OCI-LY3 (cell line): ENCODE measurements around the gene SDF2L1.
"Not testable (repeated sequence)": the region's sequence is repeated elsewhere in the genome, so short reads cannot be mapped to it uniquely, and the experiment has no call there.

Source experiments
- H2AFZ ChIP-seq: fragments of 200-600, 300-600 bp; shearing (Covaris generic); 2 replicates; pipeline ENCODE4 v1.6.0; 2014; ENCODE audit warnings: antibody characterized with exemption, low read depth, low read length
- H3K27ac ChIP-seq: fragments of 200-600, 300-600 bp; sonication (generic); 2 replicates; pipeline ENCODE4 v1.5.1; 2014; ENCODE audit warnings: mild to moderate bottlenecking, low read length, moderate library complexity, mixed read lengths
- H3K27me3 ChIP-seq: fragments of 200-600, 300-600 bp; sonication (generic); 2 replicates; pipeline ENCODE4 v1.6.1; 2014; ENCODE audit warnings: low read depth, low read length, mixed read lengths
- H3K36me3 ChIP-seq: fragments of 200-600, 300-600 bp; sonication (generic); replicated peaks from 2 replicates; pipeline ENCODE3; 2014; ENCODE audit warnings: low read depth, low read length, mixed read lengths
- H3K4me1 ChIP-seq: fragments of 300-600, 200-600 bp; sonication (generic); 2 replicates; pipeline ENCODE4 v1.6.1; 2014; ENCODE audit warnings: low read length, mixed read lengths
- H3K4me2 ChIP-seq: fragments of 200-600, 300-600 bp; sonication (generic); 2 replicates; pipeline ENCODE4 v1.6.1; 2014; ENCODE audit warnings: low read length, mixed read lengths
- H3K4me3 ChIP-seq: fragments of 300-600, 200-600 bp; sonication (generic); 2 replicates; pipeline ENCODE4 v1.5.1; 2014; ENCODE audit warnings: antibody characterized with exemption, mild to moderate bottlenecking, low read length, moderate library complexity
- H3K79me2 ChIP-seq: fragments of 300-600, 200-600 bp; shearing (Covaris generic); 2 replicates; pipeline ENCODE4 v1.6.1; 2014; ENCODE audit warnings: mild to moderate bottlenecking, low read length, mixed read lengths
- H3K9ac ChIP-seq: fragments of 300-600, 200-600 bp; shearing (Covaris generic); 2 replicates; pipeline ENCODE4 v1.6.0; 2014; ENCODE audit warnings: mild to moderate bottlenecking, low read length, moderate library complexity
- H3K9me3 ChIP-seq: fragments of 200-600, 300-600 bp; shearing (Covaris generic); 2 replicates; pipeline ENCODE4 v1.6.1; 2014; ENCODE audit warnings: low read length, mixed read lengths; ENCODE audit not compliant: insufficient read depth
- H4K20me1 ChIP-seq: fragments of 200-600, 300-600 bp; sonication (generic); 2 replicates; pipeline ENCODE4 v1.6.1; 2016; ENCODE audit warnings: low read length, mixed read lengths; ENCODE audit not compliant: insufficient read depth
- CTCF ChIP-seq: fragments of 200-600, 300-600 bp; sonication (generic); IDR thresholded peaks from 2 replicates; pipeline ENCODE4 v1.5.1; 2014; ENCODE audit warnings: antibody characterized with exemption, low read length, low read depth
- EZH2phosphoT487 ChIP-seq: fragments of 200-600 bp; shearing (Covaris generic); IDR thresholded peaks from 2 replicates; pipeline ENCODE4 v1.6.1; 2018; ENCODE audit warnings: antibody characterized with exemption, mixed run types, low read depth

SDF2L1 gene

GRCh38 chr22:21643533-21644357 lies 1.6 kb downstream of the SDF2L1 start:
- Histone ChIP-seq H3K36me3 (peaks cover 9% of the 10 kb centered on the region), H2AFZ (no peak overlapping the region), H3K9ac (peak overlapping the region; percentile 84), H3K4me1 (peaks cover 26% of the 10 kb centered on the region), H3K27ac (no peak overlapping the region), H3K9me3 (no peaks in the 10 kb centered on the region), H3K79me2 (peaks cover 18% of the 10 kb centered on the region), H4K20me1 (peaks cover 10% of the 10 kb centered on the region), H3K4me3 (peak overlapping the region; percentile 89), H3K27me3 (no peaks in the 10 kb centered on the region; the same call in 1 of the 2 replicates), H3K4me2 (peak overlapping the region; percentile 82)
- peak; percentile 48 for TF ChIP-seq CTCF
- TF ChIP-seq EZH2phosphoT487 = no peak

- peaks cover 11% of the 10 kb centered on the region for H3K36me3 ChIP-seq
- H3K4me3 ChIP-seq, H3K9me3 ChIP-seq, H3K4me2 ChIP-seq, H3K27ac ChIP-seq, H3K27me3 ChIP-seq, H2AFZ ChIP-seq, H3K9ac ChIP-seq: not testable (repeated sequence)
- peaks cover 26% of the 10 kb centered on the region for H3K4me1 ChIP-seq
- H4K20me1 ChIP-seq = peaks cover 10% of the 10 kb centered on the region
- peaks cover 18% of the 10 kb centered on the region for H3K79me2 ChIP-seq
Observed at GRCh38 chr22:21645513-21645912, 3.4 kb downstream of the SDF2L1 start.

GRCh38 chr22:21646608-21647590 lies 4.8 kb downstream of the SDF2L1 start:
- no peaks in the 10 kb centered on the region for H3K9me3 ChIP-seq
- H3K27me3 ChIP-seq = no peaks in the 10 kb centered on the region
- peaks cover 18% of the 10 kb centered on the region for H3K79me2 ChIP-seq
- no peak overlapping the region for H3K4me3 ChIP-seq
- peaks cover 11% of the 10 kb centered on the region for H3K36me3 ChIP-seq
- peaks cover 25% of the 10 kb centered on the region for H3K4me1 ChIP-seq
- H3K27ac ChIP-seq = peak overlapping the region; percentile 43
- peaks cover 10% of the 10 kb centered on the region for H4K20me1 ChIP-seq
- TF ChIP-seq EZH2phosphoT487 (no peak), CTCF (peak; percentile 95)
- H3K4me2 ChIP-seq = peak overlapping the region; percentile 31
- H3K9ac ChIP-seq = peak overlapping the region; percentile 12; the same call in 1 of the 2 replicates
- no peak overlapping the region for H2AFZ ChIP-seq

- Histone ChIP-seq H3K4me2 (no peak overlapping the region), H3K27ac (no peak overlapping the region), H3K79me2 (peaks cover 13% of the 10 kb centered on the region), H2AFZ (no peak overlapping the region), H3K4me1 (peaks cover 26% of the 10 kb centered on the region), H3K9me3 (no peaks in the 10 kb centered on the region), H3K4me3 (no peak overlapping the region), H3K27me3 (no peaks in the 10 kb centered on the region), H4K20me1 (no peaks in the 10 kb centered on the region), H3K9ac (no peak overlapping the region), H3K36me3 (peaks cover 18% of the 10 kb centered on the region)
- TF ChIP-seq CTCF (no peak), EZH2phosphoT487 (no peak)
Observed at GRCh38 chr22:21650280-21650679, 8.2 kb downstream of the SDF2L1 start.
